Naive thymus-derived CD4-positive, alpha-beta T cell (primary cell): ENCODE results near the gene LAMTOR2. TPM values are rescaled to one million over a fixed set of nuclear protein-coding genes. Genes with fewer than 3 reads are reported as not detected.

Experiments used
- ATAC-seq: fragments of 150-1000 bp; cut with Tn5 transposase; 2 replicates; pipeline ENCODE4 v1.10.0; 2021; ENCODE audit warnings: mild to moderate bottlenecking, moderate library complexity
- CTCF ChIA-PET: fragments of 350-600 bp; sonication (Branson Sonifier 250); formaldehyde crosslinking; loops from one replicate; lab custom pipeline; 2021; ENCODE audit warnings: antibody characterized with exemption; lab: Charles Lee
- POLR2A ChIA-PET: fragments of 350-600 bp; sonication (Branson Sonifier 250); formaldehyde crosslinking; loops from one replicate; lab custom pipeline; 2021; ENCODE audit warnings: antibody characterized with exemption, inconsistent platforms; lab: Charles Lee
- DNase-seq, 9 donors: peaks; one replicate each; pipeline versions ENCODE4 v3.0.0 to v3.0.0-alpha.2; 2020 to 2022; ENCODE audit warnings: mixed read lengths in 1 of 9
- H3K27ac ChIP-seq: one replicate; pipeline ENCODE4 v1.7.0; 2013; ENCODE audit warnings: mild to moderate bottlenecking, low read depth, low read length, moderate library complexity
- H3K27me3 ChIP-seq, 2 donors: one replicate each; pipeline ENCODE4 v1.7.0; 2013; ENCODE audit warnings: low read length in 2 of 2, mild to moderate bottlenecking in 2 of 2, moderate library complexity in 2 of 2; ENCODE audit not compliant: control insufficient read depth in 2 of 2, insufficient read depth in 2 of 2
- H3K36me3 ChIP-seq, 3 experiments: 1 replicate in 2 of 3; 2 replicates in 1 of 3; pipeline ENCODE4 v1.7.0; 2013; ENCODE audit warnings: low read length in 3 of 3, mild to moderate bottlenecking in 3 of 3, moderate library complexity in 1 of 3; ENCODE audit not compliant: insufficient read depth in 3 of 3, control insufficient read depth in 2 of 3
- H3K4me1 ChIP-seq, 2 donors: one replicate each; pipeline ENCODE4 v1.7.0; 2013; ENCODE audit warnings: low read length in 2 of 2, mild to moderate bottlenecking in 2 of 2, moderate library complexity in 1 of 2; ENCODE audit not compliant: control insufficient read depth in 2 of 2, insufficient read depth in 2 of 2
- H3K4me3 ChIP-seq: 2 replicates; pipeline ENCODE4 v1.7.0; 2013; ENCODE audit warnings: mild to moderate bottlenecking, low read length
- H3K9me3 ChIP-seq, 3 experiments: 1 replicate in 2 of 3; 2 replicates in 1 of 3; pipeline ENCODE4 v1.7.0; 2013; ENCODE audit warnings: low read length in 3 of 3; ENCODE audit not compliant: control insufficient read depth in 2 of 3
- H3K27ac Mint-ChIP-seq, 9 donors: one replicate each; pipeline ENCODE4 v1.8.0; 2020 to 2022; ENCODE audit warnings: mixed read lengths in 9 of 9, mild to moderate bottlenecking in 8 of 9, moderate library complexity in 5 of 9, inconsistent platforms in 2 of 9
- H3K27me3 Mint-ChIP-seq, 5 donors: one replicate each; pipeline ENCODE4 v1.8.0; 2021 to 2022; ENCODE audit warnings: mixed read lengths in 5 of 5, mild to moderate bottlenecking in 1 of 5
- H3K36me3 Mint-ChIP-seq, 5 donors: one replicate each; pipeline ENCODE4 v1.8.0; 2020 to 2022; ENCODE audit warnings: mixed read lengths in 5 of 5, mild to moderate bottlenecking in 3 of 5, inconsistent platforms in 1 of 5
- H3K4me1 Mint-ChIP-seq, 7 donors: one replicate each; pipeline ENCODE4 v1.8.0; 2020 to 2022; ENCODE audit warnings: mixed read lengths in 7 of 7, mild to moderate bottlenecking in 3 of 7, inconsistent platforms in 1 of 7
- H3K4me3 Mint-ChIP-seq, 10 donors: one replicate each; pipeline ENCODE4 v1.8.0; 2020 to 2022; ENCODE audit warnings: mild to moderate bottlenecking in 10 of 10, mixed read lengths in 10 of 10, moderate library complexity in 6 of 10, inconsistent platforms in 2 of 10
- H3K9me3 Mint-ChIP-seq, 11 donors: one replicate each; pipeline ENCODE4 v1.8.0; 2020 to 2022; ENCODE audit warnings: mixed read lengths in 11 of 11, mild to moderate bottlenecking in 4 of 11, inconsistent platforms in 1 of 11, moderate library complexity in 1 of 11
- intact Hi-C, 2 donors: fragments of 100-400 bp; cut with micrococcal nuclease; formaldehyde crosslinking; loops; one replicate each; pipeline ENCODE4 v1.15.1; 2023
- polyA plus RNA-seq, 2 donors: library from polyadenylated mRNA; unstranded; fragments of 300-500 nt; fragmentation: Illumina TruSeq; gene quantifications; one replicate each; pipeline ENCODE4 v1.2.3, GENCODE V29; 2021
- total RNA-seq, 6 experiments: library from RNA in 5 of 6; stranded (reverse) in 5 of 6; gene quantifications; 1 replicate in 5 of 6; 2 replicates in 1 of 6; pipeline ENCODE4 v1.2.3 and lab custom pipeline; 2021 to 2026

The LAMTOR2 gene
- total and polyA plus RNA-seq, 7 experiments from 2014 or later: 13.3 to 97.9 (median 31.2) TPM

GRCh38 chr1:156072251-156072650, 17.7 kb downstream of the LAMTOR2 start:
- Histone ChIP-seq H3K4me3 (no peak overlapping the region), H3K4me1 (no peaks in the 10 kb centered on the region), H3K27ac (no peak overlapping the region), H3K27me3 (no peaks in the 10 kb centered on the region), H3K9me3 (no peaks in the 10 kb centered on the region), H3K36me3 (no peaks in the 10 kb centered on the region)
- Mint-ChIP-seq H3K27ac (no peak overlapping the region), H3K27me3 (peaks cover 0 to 27% (median 0%) of the 10 kb centered on the region in 5 donors), H3K4me1 (peaks cover 0 to 7% (median 0%) of the 10 kb centered on the region in 7 donors), H3K36me3 (no peaks in the 10 kb centered on the region), H3K9me3 (no peaks in the 10 kb centered on the region), H3K4me3 (no peak overlapping the region)
- POLR2A ChIA-PET: no interaction called here
- ATAC-seq (no peak), DNase-seq (no peak)
- intact Hi-C loops: no loop called here
- CTCF ChIA-PET: no interaction called here

- Mint-ChIP-seq H3K4me1 (peaks cover 0 to 10% (median 0%) of the 10 kb centered on the region in 7 donors), H3K36me3 (no peaks in the 10 kb centered on the region), H3K9me3 (peaks cover 0 to 2% (median 0%) of the 10 kb centered on the region in 11 donors), H3K4me3 (no peak overlapping the region), H3K27me3 (peaks cover 0 to 31% (median 5%) of the 10 kb centered on the region in 5 donors), H3K27ac (no peak overlapping the region)
- no peak overlapping the region for H3K4me3 ChIP-seq
- H3K9me3 ChIP-seq: no peaks in the 10 kb centered on the region
- ATAC-seq (no peak), DNase-seq (no peak)
- no peaks in the 10 kb centered on the region for H3K4me1 ChIP-seq
- no peak overlapping the region for H3K27ac ChIP-seq
- ChIA-PET POLR2A (no interaction called here), CTCF (no interaction called here)
- intact Hi-C loops: no loop called here
- no peaks in the 10 kb centered on the region for H3K27me3 ChIP-seq
- no peaks in the 10 kb centered on the region for H3K36me3 ChIP-seq
Measured at GRCh38 chr1:156073110-156073687, 18.6 kb downstream of the LAMTOR2 start.

- H3K27ac Mint-ChIP-seq: no peak overlapping the region
- CTCF ChIA-PET: no interaction called here
- ATAC-seq: no peak
Measured at GRCh38 chr1:156073740-156074139, 19.2 kb downstream of the LAMTOR2 start.

GRCh38 chr1:156074661-156075060, 20.1 kb downstream of the LAMTOR2 start:
- Mint-ChIP-seq H3K27me3 (peaks cover 0 to 44% (median 5%) of the 10 kb centered on the region in 5 donors), H3K36me3 (no peaks in the 10 kb centered on the region), H3K4me3 (no peak overlapping the region), H3K27ac (no peak overlapping the region), H3K4me1 (peaks cover 0 to 10% (median 0%) of the 10 kb centered on the region in 7 donors), H3K9me3 (peaks cover 0 to 2% (median 0%) of the 10 kb centered on the region in 11 donors)
- CTCF ChIA-PET: interaction anchor here (0.6 to 1.2 kb wide), 2 partner anchors 55 to 135 kb away, joined by 3 read pairs; no protein-coding TSS in a partner anchor
- Histone ChIP-seq H3K4me1 (no peaks in the 10 kb centered on the region), H3K27me3 (no peaks in the 10 kb centered on the region), H3K4me3 (no peak overlapping the region), H3K27ac (no peak overlapping the region), H3K36me3 (no peaks in the 10 kb centered on the region), H3K9me3 (no peaks in the 10 kb centered on the region)
- DNase-seq: no peak
- intact Hi-C loops: no loop called here
- no peak for ATAC-seq
- POLR2A ChIA-PET: no interaction called here

More at GRCh38 chr1:156073740-156074139, 19.2 kb downstream of the LAMTOR2 start:
- no peaks in the 10 kb centered on the region for H3K36me3 Mint-ChIP-seq
- peaks cover 0 to 10% (median 0%) of the 10 kb centered on the region in 7 donors for H3K4me1 Mint-ChIP-seq
- Histone ChIP-seq H3K9me3 (no peaks in the 10 kb centered on the region), H3K27ac (no peak overlapping the region), H3K27me3 (no peaks in the 10 kb centered on the region), H3K36me3 (no peaks in the 10 kb centered on the region), H3K4me1 (no peaks in the 10 kb centered on the region), H3K4me3 (no peak overlapping the region)
- no peak overlapping the region for H3K4me3 Mint-ChIP-seq
- intact Hi-C loops: no loop called here
- POLR2A ChIA-PET: no interaction called here
- peaks cover 0 to 2% (median 0%) of the 10 kb centered on the region in 11 donors for H3K9me3 Mint-ChIP-seq
- peaks cover 0 to 36% (median 5%) of the 10 kb centered on the region in 5 donors for H3K27me3 Mint-ChIP-seq
- DNase-seq: no peak

- Histone ChIP-seq H3K4me1 (no peaks in the 10 kb centered on the region), H3K27me3 (no peaks in the 10 kb centered on the region), H3K4me3 (no peak overlapping the region), H3K9me3 (no peaks in the 10 kb centered on the region), H3K27ac (no peak overlapping the region), H3K36me3 (no peaks in the 10 kb centered on the region)
- no peak overlapping the region for H3K27ac Mint-ChIP-seq
- peaks cover 0 to 10% (median 0%) of the 10 kb centered on the region in 7 donors for H3K4me1 Mint-ChIP-seq
- ChIA-PET CTCF (interaction anchor here (1.2 kb wide), 1 partner anchor 55 kb away, joined by 3 read pairs; no protein-coding TSS in a partner anchor), POLR2A (no interaction called here)
- no peak for DNase-seq
- ATAC-seq: no peak
- peaks cover 0 to 48% (median 5%) of the 10 kb centered on the region in 5 donors for H3K27me3 Mint-ChIP-seq
- H3K4me3 Mint-ChIP-seq: peak overlapping the region in 1 of 10 donors; percentile 51
- no peaks in the 10 kb centered on the region for H3K36me3 Mint-ChIP-seq
- intact Hi-C loops: no loop called here
- peaks cover 0 to 2% (median 0%) of the 10 kb centered on the region in 11 donors for H3K9me3 Mint-ChIP-seq
Measured at GRCh38 chr1:156075162-156075561, 20.6 kb downstream of the LAMTOR2 start.

- peaks cover 0 to 10% (median 0%) of the 10 kb centered on the region in 7 donors for H3K4me1 Mint-ChIP-seq
- Histone ChIP-seq H3K4me3 (no peak overlapping the region), H3K27ac (no peak overlapping the region), H3K36me3 (no peaks in the 10 kb centered on the region), H3K27me3 (no peaks in the 10 kb centered on the region), H3K9me3 (no peaks in the 10 kb centered on the region), H3K4me1 (no peaks in the 10 kb centered on the region)
- no peaks in the 10 kb centered on the region for H3K36me3 Mint-ChIP-seq
- DNase-seq (no peak), ATAC-seq (no peak)
- H3K27me3 Mint-ChIP-seq: peaks cover 0 to 49% (median 5%) of the 10 kb centered on the region in 5 donors
- intact Hi-C loops: no loop called here
- peak overlapping the region in 3 of 10 donors; percentile 40 to 73 (median 51) for H3K4me3 Mint-ChIP-seq
- peaks cover 0 to 2% (median 0%) of the 10 kb centered on the region in 11 donors for H3K9me3 Mint-ChIP-seq
- ChIA-PET CTCF (interaction anchor here (1.2 kb wide), 1 partner anchor 54 kb away, joined by 3 read pairs; no protein-coding TSS in a partner anchor), POLR2A (no interaction called here)
- no peak overlapping the region for H3K27ac Mint-ChIP-seq
Measured at GRCh38 chr1:156075775-156076204, 21.2 kb downstream of the LAMTOR2 start.
